HUES64 (cell line): ENCODE results near the gene QKI.
"Not testable (repeated sequence)": the region's sequence is repeated elsewhere in the genome, so short reads cannot be mapped to it uniquely, and the experiment has no call there.

Experiments used
- H3K27ac ChIP-seq: 2 replicates; pipeline ENCODE4 v1.7.0; 2013; ENCODE audit warnings: low read depth, low read length, inconsistent platforms
- H3K27me3 ChIP-seq: 2 replicates; pipeline ENCODE4 v1.6.1; 2013; ENCODE audit warnings: mild to moderate bottlenecking, low read length; ENCODE audit not compliant: insufficient read depth
- H3K36me3 ChIP-seq: 2 replicates; pipeline ENCODE4 v1.6.1; 2013; ENCODE audit warnings: mild to moderate bottlenecking, low read length; ENCODE audit not compliant: insufficient read depth
- H3K4me1 ChIP-seq: 2 replicates; pipeline ENCODE4 v1.6.1; 2013; ENCODE audit warnings: mild to moderate bottlenecking, low read length, moderate library complexity; ENCODE audit not compliant: insufficient read depth
- H3K4me3 ChIP-seq: 2 replicates; pipeline ENCODE4 v1.5.1; 2013; ENCODE audit warnings: mild to moderate bottlenecking, low read length, moderate library complexity
- H3K9ac ChIP-seq: 2 replicates; pipeline ENCODE4 v1.6.1; 2013; ENCODE audit warnings: mild to moderate bottlenecking, low read depth, low read length
- H3K9me3 ChIP-seq: 2 replicates; pipeline ENCODE4 v1.6.1; 2013; ENCODE audit warnings: low read depth, low read length; ENCODE audit not compliant: insufficient read depth
- WGBS: fragments of 150-250, 120-280 bp; methylation state at CpG from one replicate; pipeline ENCODE4 v1.1.7; 2013; ENCODE audit warnings: missing lambda C conversion rate; 5-methylcytosine and 5-hydroxymethylcytosine counted together

QKI gene

GRCh38 chr6:163580311-163581030 is 166.0 kb downstream of the QKI start:
- 94% methylated on average over 7 of the region's 8 CpGs for WGBS
- Histone ChIP-seq H3K9ac (no peak overlapping the region), H3K4me1 (peaks cover 38% of the 10 kb centered on the region), H3K27ac (no peak overlapping the region), H3K27me3 (no peaks in the 10 kb centered on the region), H3K9me3 (no peaks in the 10 kb centered on the region), H3K36me3 (no peaks in the 10 kb centered on the region), H3K4me3 (no peak overlapping the region)

- no peaks in the 10 kb centered on the region for H3K36me3 ChIP-seq
- no peak overlapping the region for H3K4me3 ChIP-seq
- no peak overlapping the region for H3K27ac ChIP-seq
- no peaks in the 10 kb centered on the region for H3K27me3 ChIP-seq
- 94% methylated on average over 7 of the region's 7 CpGs for WGBS
- no peaks in the 10 kb centered on the region for H3K9me3 ChIP-seq
- H3K4me1 ChIP-seq: peaks cover 20% of the 10 kb centered on the region
- H3K9ac ChIP-seq: no peak overlapping the region
These were observed 169.0 kb downstream of the QKI start for GRCh38 chr6:163583558-163583957.

- H3K36me3 ChIP-seq: no peaks in the 10 kb centered on the region
- no peak overlapping the region for H3K9ac ChIP-seq
- no peaks in the 10 kb centered on the region for H3K4me1 ChIP-seq
- H3K9me3 ChIP-seq: no peaks in the 10 kb centered on the region
- WGBS: 93% methylated on average over 8 of the region's 8 CpGs
- no peak overlapping the region for H3K4me3 ChIP-seq
- no peak overlapping the region for H3K27ac ChIP-seq
- no peaks in the 10 kb centered on the region for H3K27me3 ChIP-seq
These were observed 171.5 kb downstream of the QKI start for GRCh38 chr6:163585932-163586437.

GRCh38 chr6:163586888-163587287 is 172.4 kb downstream of the QKI start:
- Histone ChIP-seq H3K9ac (no peak overlapping the region), H3K36me3 (no peaks in the 10 kb centered on the region), H3K9me3 (no peaks in the 10 kb centered on the region; the same call in 1 of the 2 replicates), H3K27ac (no peak overlapping the region), H3K27me3 (no peaks in the 10 kb centered on the region), H3K4me3 (no peak overlapping the region), H3K4me1 (no peaks in the 10 kb centered on the region)
- WGBS: 96% methylated on average over 5 of the region's 6 CpGs

- Histone ChIP-seq H3K36me3 (no peaks in the 10 kb centered on the region), H3K4me1 (no peaks in the 10 kb centered on the region), H3K9me3 (peaks cover 5% of the 10 kb centered on the region), H3K27me3 (no peaks in the 10 kb centered on the region), H3K9ac (no peak overlapping the region), H3K4me3 (no peak overlapping the region), H3K27ac (no peak overlapping the region)
- 95% methylated on average over 22 of the region's 22 CpGs for WGBS
These were observed 173.9 kb downstream of the QKI start for GRCh38 chr6:163588220-163588919.

GRCh38 chr6:163589387-163589786 is 174.9 kb downstream of the QKI start:
- Histone ChIP-seq H3K9me3 (peaks cover 7% of the 10 kb centered on the region), H3K36me3 (no peaks in the 10 kb centered on the region), H3K9ac (no peak overlapping the region), H3K4me1 (no peaks in the 10 kb centered on the region), H3K27ac (no peak overlapping the region), H3K4me3 (no peak overlapping the region), H3K27me3 (no peaks in the 10 kb centered on the region)
- WGBS: 93% methylated on average over 5 of the region's 5 CpGs

GRCh38 chr6:163590132-163590531 is 175.6 kb downstream of the QKI start:
- not testable (repeated sequence) for H3K27ac ChIP-seq, H3K27me3 ChIP-seq, H3K4me3 ChIP-seq, H3K9me3 ChIP-seq, H3K36me3 ChIP-seq, H3K9ac ChIP-seq, H3K4me1 ChIP-seq
- 97% methylated on average over 9 of the region's 9 CpGs for WGBS

GRCh38 chr6:163592872-163593271 is 178.4 kb downstream of the QKI start:
- H3K9me3 ChIP-seq: peaks cover 7% of the 10 kb centered on the region
- H3K4me1 ChIP-seq: no peaks in the 10 kb centered on the region
- no peaks in the 10 kb centered on the region for H3K36me3 ChIP-seq
- WGBS: 100% methylated on average over 2 of the region's 3 CpGs
- no peak overlapping the region for H3K9ac ChIP-seq
- no peaks in the 10 kb centered on the region for H3K27me3 ChIP-seq
- H3K4me3 ChIP-seq: no peak overlapping the region
- H3K27ac ChIP-seq: no peak overlapping the region

- Histone ChIP-seq H3K9ac (no peak overlapping the region), H3K4me3 (no peak overlapping the region), H3K27me3 (no peaks in the 10 kb centered on the region), H3K36me3 (no peaks in the 10 kb centered on the region), H3K27ac (no peak overlapping the region), H3K4me1 (no peaks in the 10 kb centered on the region), H3K9me3 (peaks cover 7% of the 10 kb centered on the region)
- WGBS: 92% methylated on average over 1 of the region's 2 CpGs
These were observed 181.7 kb downstream of the QKI start for GRCh38 chr6:163596174-163596573.

GRCh38 chr6:163599136-163599535 is 184.6 kb downstream of the QKI start:
- no peak overlapping the region for H3K9ac ChIP-seq
- H3K27ac ChIP-seq: no peak overlapping the region
- H3K4me1 ChIP-seq: no peaks in the 10 kb centered on the region
- no peak overlapping the region for H3K4me3 ChIP-seq
- H3K36me3 ChIP-seq: no peaks in the 10 kb centered on the region
- H3K27me3 ChIP-seq: no peaks in the 10 kb centered on the region
- no peaks in the 10 kb centered on the region for H3K9me3 ChIP-seq

- WGBS: 95% methylated on average over 2 of the region's 2 CpGs
- no peaks in the 10 kb centered on the region for H3K36me3 ChIP-seq
- H3K27me3 ChIP-seq: no peaks in the 10 kb centered on the region
- H3K27ac ChIP-seq: no peak overlapping the region
- H3K4me1 ChIP-seq: no peaks in the 10 kb centered on the region
- H3K9me3 ChIP-seq: no peaks in the 10 kb centered on the region
- H3K9ac ChIP-seq: no peak overlapping the region
- H3K4me3 ChIP-seq: no peak overlapping the region
These were observed 185.2 kb downstream of the QKI start for GRCh38 chr6:163599684-163600083.
